ENCODE results near the gene FTHL17. TPM values are rescaled to one million over a fixed set of nuclear protein-coding genes. Genes with fewer than 3 reads are reported as not detected.

Gene FTHL17
- total RNA-seq, 1 experiment from 2014 or later: not detected

GRCh38 chrX:31053621-31054020, 18.2 kb downstream of the FTHL17 start:
- no peak for DNase-seq (ENCODE audit: low spot score)
- Mint-ChIP-seq H3K4me3 (no peak overlapping the region), H3K9me3 (peaks cover 6% of the 10 kb centered on the region), H3K4me1 (no peaks in the 10 kb centered on the region), H3K27me3 (ENCODE audit: low read depth) (no peaks in the 10 kb centered on the region), H3K36me3 (no peaks in the 10 kb centered on the region), H3K27ac (no peak overlapping the region)
- ChIA-PET CTCF (no interaction called here), POLR2A (no interaction called here)
- ATAC-seq: no peak
- TF ChIP-seq E2F5 (CRISPR knock-in tag; IDR thresholded peaks at IDR 0.05) (no peak), ZNF138 (CRISPR knock-in tag; conservative IDR thresholded peaks at IDR 0.05) (no peak), ATF2 (CRISPR knock-in tag; IDR thresholded peaks at IDR 0.05; ENCODE audit: borderline replicate concordance, low read depth) (no peak), NR2C2 (CRISPR knock-in tag; IDR thresholded peaks at IDR 0.05) (no peak), OVOL2 (CRISPR knock-in tag; IDR thresholded peaks at IDR 0.05; ENCODE audit: borderline replicate concordance) (no peak), PREB (CRISPR knock-in tag; IDR thresholded peaks at IDR 0.05; ENCODE audit: borderline replicate concordance) (no peak), ZNF532 (CRISPR knock-in tag; IDR thresholded peaks at IDR 0.05; ENCODE audit: borderline replicate concordance) (no peak), E2F1 (CRISPR knock-in tag; IDR thresholded peaks at IDR 0.05) (no peak), ZNF281 (CRISPR knock-in tag; IDR thresholded peaks at IDR 0.05) (no peak)

- TF ChIP-seq JAZF1 (CRISPR knock-in tag; IDR thresholded peaks at IDR 0.05) (no peak), SP1 (CRISPR knock-in tag; conservative IDR thresholded peaks at IDR 0.05) (no peak), MXD4 (CRISPR knock-in tag; IDR thresholded peaks at IDR 0.05; ENCODE audit: borderline replicate concordance) (no peak), CREB1 (CRISPR knock-in tag; IDR thresholded peaks at IDR 0.05) (no peak), FOXP1 (CRISPR knock-in tag; IDR thresholded peaks at IDR 0.05; ENCODE audit: borderline replicate concordance) (no peak), ZNF138 (CRISPR knock-in tag; conservative IDR thresholded peaks at IDR 0.05) (no peak)
- no peak overlapping the region for H3K27ac Mint-ChIP-seq
- peaks cover 5% of the 10 kb centered on the region; the same call in 1 of the 2 replicates for H3K36me3 Mint-ChIP-seq
- H3K4me1 Mint-ChIP-seq: peaks cover 3% of the 10 kb centered on the region; the same call in 1 of the 2 replicates
- DNase-seq (ENCODE audit: low spot score) (no peak), ATAC-seq (no peak)
- H3K9me3 Mint-ChIP-seq: peaks cover 6% of the 10 kb centered on the region
- H3K4me3 Mint-ChIP-seq: no peak overlapping the region
- ChIA-PET POLR2A (no interaction called here), CTCF (interaction anchor here (0.6 to 1.6 kb wide), 4 partner anchors 59 to 995 kb away, joined by 3 to 4 read pairs (median 3); no protein-coding TSS in a partner anchor)
- no peaks in the 10 kb centered on the region for H3K27me3 Mint-ChIP-seq (ENCODE audit: low read depth)
Measured at GRCh38 chrX:31039327-31039711, 32.5 kb downstream of the FTHL17 start.
